Adrenal gland (tissue), 12 donors: ENCODE data around the gene RABAC1. TPM values are rescaled to one million over a fixed set of nuclear protein-coding genes. Genes with fewer than 3 reads are reported as not detected.

Experiments
- DNase-seq, 7 donors: peaks; one replicate each; pipeline ENCODE4 v3.0.0-alpha.2; 2019 to 2020
- H3K27ac ChIP-seq, 5 donors: fragments of 200-600 bp; sonication (generic) in 4 of 5; 1 replicate in 3 of 5; 2 replicates in 2 of 5; pipeline versions ENCODE4 v1.5.1 to v1.8.0; 2016 to 2020; ENCODE audit warnings: mild to moderate bottlenecking in 1 of 5
- H3K27me3 ChIP-seq: fragments of 200-600 bp; 2 replicates; pipeline ENCODE4 v1.8.0; 2021
- H3K36me3 ChIP-seq, 2 donors: fragments of 200-600 bp; replicated peaks in 1 of 2; 1 replicate in 1 of 2; 2 replicates in 1 of 2; pipeline versions ENCODE4 v1.5.1 to v1.8.0; 2018 to 2022
- H3K4me1 ChIP-seq, 2 donors: fragments of 200-600 bp; replicated peaks in 1 of 2; 1 replicate in 1 of 2; 2 replicates in 1 of 2; pipeline versions ENCODE4 v1.5.1 to v1.8.0; 2018 to 2021
- H3K4me3 ChIP-seq, 4 donors: fragments of 200-600 bp; sonication (generic) in 3 of 4; one replicate each; pipeline ENCODE4 v1.5.1; 2016 to 2018
- H3K9me3 ChIP-seq, 3 donors: fragments of 200-600 bp; sonication (generic) in 1 of 3; replicated peaks in 1 of 3; 1 replicate in 2 of 3; 2 replicates in 1 of 3; pipeline versions ENCODE4 v1.5.1 to v1.8.0; 2016 to 2021
- CTCF ChIP-seq, 6 experiments: fragments of 450-650 bp in 4 of 6; fragments of 200-600 bp in 2 of 6; sonication (generic) in 1 of 6; IDR thresholded peaks; 1 replicate in 5 of 6; 2 replicates in 1 of 6; pipeline versions ENCODE4 v1.5.1 to v1.8.0; 2016 to 2021; ENCODE audit warnings: antibody characterized with exemption in 6 of 6, mild to moderate bottlenecking in 2 of 6, moderate library complexity in 1 of 6
- POLR2A ChIP-seq, 2 donors: fragments of 450-650 bp; IDR thresholded peaks; one replicate each; pipeline ENCODE4 v1.6.1; 2017; ENCODE audit warnings: antibody characterized with exemption in 2 of 2, mild to moderate bottlenecking in 2 of 2, moderate library complexity in 1 of 2
- WGBS, 4 donors: extraction: QIAGEN DNeasy Blood & Tissue Kit in 2 of 4; methylation state at CpG; one replicate each; pipeline versions ENCODE4 v1.1.5 to v1.1.7; 2013 to 2017; 5-methylcytosine and 5-hydroxymethylcytosine counted together
- intact Hi-C, 2 donors: fragments of 100-400 bp; cut with DNase I; formaldehyde crosslinking; loops; one replicate each; pipeline versions ENCODE4 v1.14.1 to v1.15.0; 2022 to 2023
- polyA plus RNA-seq, 3 donors: library from polyadenylated mRNA; stranded (reverse); fragments of 200-250 nt in 2 of 3; fragments of 350-450 nt in 1 of 3; fragmentation: Illumina TruSeq in 1 of 3; extraction: RNeasy Lipid Tissue Mini Kit (QIAGEN cat#74804) in 1 of 3; gene quantifications; one replicate each; pipeline ENCODE4 v1.2.3, GENCODE V29; 2013 to 2014
- total RNA-seq, 9 donors: library from RNA; depleted of rRNA in 4 of 9; stranded (reverse); fragments of >200 nt in 4 of 9; fragments of 120-200 nt in 1 of 9; fragmentation: NEBNext Ultra II Directional in 1 of 9; extraction: Animal tissue kit (Norgen Biotek cat#: 25700) in 1 of 9; gene quantifications; one replicate each; pipeline versions ENCODE4 v1.1.0 to v1.2.4, GENCODE V29; 2013 to 2023
- donor health status: healthy with polysubstance abuse.
- donor health status: Bipolar disorder and iron deficiency.
- donor health status: DM: yes; HTN: yes; CAD: no.
- donor health status: DM: no; HTN: no; CAD: no.
- donor health status: DM: no; HTN: no; CAD: no.
- donor health status: DM: yes; HTN: yes; CAD: no.

Gene RABAC1
- total and polyA plus RNA-seq, 12 donors: 17.9 to 397 (median 178) TPM

GRCh38 chr19:41955521-41955920, 3.6 kb downstream of the RABAC1 start:
- Histone ChIP-seq H3K4me1 (peaks cover 7 to 14% of the 10 kb centered on the region in 2 donors), H3K36me3 (peaks cover 0 to 3% of the 10 kb centered on the region in 2 donors), H3K27me3 (no peaks in the 10 kb centered on the region), H3K9me3 (no peaks in the 10 kb centered on the region), H3K4me3 (no peak overlapping the region), H3K27ac (no peak overlapping the region)
- 78 to 84% (median 82%) methylated on average over 7 of the region's 7 CpGs for WGBS, 4 donors
- intact Hi-C loops: loop anchor here in 1 of 2 donors (10.0 kb wide), 1 partner anchor 81 kb away; the partner anchor contains the start of gene CD79A
- TF ChIP-seq CTCF (IDR thresholded peaks at IDR 0.05) (no peak), POLR2A (IDR thresholded peaks at IDR 0.05) (no peak)
- DNase-seq: no peak

- intact Hi-C loops: loop anchor here in 1 of 2 donors (10.0 kb wide), 1 partner anchor 77 kb away; the partner anchor contains the start of gene CD79A
- peaks cover 0 to 3% of the 10 kb centered on the region in 2 donors for H3K36me3 ChIP-seq
- no peaks in the 10 kb centered on the region for H3K27me3 ChIP-seq
- H3K4me3 ChIP-seq: no peak overlapping the region
- no peak overlapping the region for H3K27ac ChIP-seq
- 1 to 5% (median 4%) methylated on average over 8 to 12 of the region's 12 CpGs for WGBS, 4 donors
- no peaks in the 10 kb centered on the region for H3K9me3 ChIP-seq
- no peaks in the 10 kb centered on the region for H3K4me1 ChIP-seq
- TF ChIP-seq CTCF (IDR thresholded peaks at IDR 0.05) (peak; percentile 84 to 98 (median 89)), POLR2A (IDR thresholded peaks at IDR 0.05) (no peak)
- peak; percentile 68 to 87 (median 72) for DNase-seq
These were observed 7.4 kb downstream of the RABAC1 start for GRCh38 chr19:41951686-41952172.

- Histone ChIP-seq H3K27me3 (no peaks in the 10 kb centered on the region), H3K4me3 (no peak overlapping the region), H3K4me1 (no peaks in the 10 kb centered on the region), H3K9me3 (no peaks in the 10 kb centered on the region), H3K27ac (no peak overlapping the region), H3K36me3 (no peaks in the 10 kb centered on the region)
- 78 to 90% (median 88%) methylated on average over 3 of the region's 3 CpGs for WGBS, 4 donors
- TF ChIP-seq CTCF (IDR thresholded peaks at IDR 0.05): no peak
- TF ChIP-seq POLR2A (IDR thresholded peaks at IDR 0.05): no peak
- DNase-seq: no peak
- intact Hi-C loops: loop anchor here in 1 of 2 donors (5.0 kb wide), 1 partner anchor 70 kb away; the partner anchor contains the start of gene CD79A
These were observed 12.0 kb downstream of the RABAC1 start for GRCh38 chr19:41947091-41947490.

GRCh38 chr19:41945135-41945766, 13.9 kb downstream of the RABAC1 start:
- Histone ChIP-seq H3K9me3 (no peaks in the 10 kb centered on the region), H3K4me3 (no peak overlapping the region), H3K4me1 (peaks cover 6 to 8% of the 10 kb centered on the region in 2 donors), H3K36me3 (no peaks in the 10 kb centered on the region), H3K27ac (no peak overlapping the region), H3K27me3 (peaks cover 16% of the 10 kb centered on the region)
- DNase-seq: peak in 4 of 7 donors; percentile 27 to 59 (median 32)
- WGBS, 4 donors: 65 to 89% (median 82%) methylated on average over 5 to 8 of the region's 8 CpGs
- intact Hi-C loops: loop anchor here in 1 of 2 donors (5.0 kb wide), 1 partner anchor 68 kb away; the partner anchor contains the start of gene CD79A
- TF ChIP-seq CTCF (IDR thresholded peaks at IDR 0.05): no peak
- TF ChIP-seq POLR2A (IDR thresholded peaks at IDR 0.05): no peak
